ENCODE data around the gene TSPAN12. TPM values are rescaled to one million over a fixed set of nuclear protein-coding genes. Genes with fewer than 3 reads are reported as not detected.

The TSPAN12 gene
- total RNA-seq, 1 donor from 2014 or later, result 13.0 TPM

- no peak for FAIRE-seq
- Mint-ChIP-seq H3K4me1 (ENCODE audit: low read depth, unreplicated experiment) (no peaks in the 10 kb centered on the region), H3K4me3 (ENCODE audit: unreplicated experiment) (no peak overlapping the region), H3K27me3 (ENCODE audit: low read depth, unreplicated experiment) (no peaks in the 10 kb centered on the region), H3K9me3 (ENCODE audit: unreplicated experiment) (no peaks in the 10 kb centered on the region), H3K27ac (ENCODE audit: unreplicated experiment) (no peak overlapping the region), H3K36me3 (ENCODE audit: low read depth, unreplicated experiment) (no peaks in the 10 kb centered on the region)
- Histone ChIP-seq H3K36me3 (ENCODE audit: insufficient read depth, low read length) (no peaks in the 10 kb centered on the region), H3K9me3 (ENCODE audit: insufficient read depth, low read depth, low read length) (no peaks in the 10 kb centered on the region), H2AFZ (ENCODE audit: low read depth, low read length) (no peak overlapping the region), H3K4me1 (ENCODE audit: insufficient read depth, low read length) (no peaks in the 10 kb centered on the region), H3K79me2 (ENCODE audit: insufficient read depth, low read length) (no peaks in the 10 kb centered on the region), H3K4me2 (ENCODE audit: low read length) (no peak overlapping the region), H3K27ac (ENCODE audit: low read depth, low read length) (no peak overlapping the region), H3K4me3 (ENCODE audit: insufficient read depth, low read depth, low read length) (no peak overlapping the region), H4K20me1 (ENCODE audit: insufficient read depth, low read length) (no peaks in the 10 kb centered on the region), H3K27me3 (ENCODE audit: insufficient read depth, low read length) (no peaks in the 10 kb centered on the region), H3K9ac (ENCODE audit: low read length) (no peak overlapping the region)
- DNase-seq (ENCODE audit: low read depth), result no peak
- TF ChIP-seq EZH2 (IDR thresholded peaks at IDR 0.05; ENCODE audit: insufficient read depth, low read length), result no peak
- TF ChIP-seq CTCF (IDR thresholded peaks at IDR 0.05; ENCODE audit: insufficient read depth, low read depth, low read length), result no peak
These were observed 97.1 kb downstream of the TSPAN12 start for GRCh38 chr7:120760851-120761250.

- no peaks in the 10 kb centered on the region for H3K36me3 Mint-ChIP-seq (ENCODE audit: low read depth, unreplicated experiment)
- H3K4me1 Mint-ChIP-seq (ENCODE audit: low read depth, unreplicated experiment), result no peaks in the 10 kb centered on the region
- H3K27ac Mint-ChIP-seq (ENCODE audit: unreplicated experiment), result no peak overlapping the region
- Histone ChIP-seq H3K4me3 (ENCODE audit: insufficient read depth, low read depth, low read length) (no peak overlapping the region), H2AFZ (ENCODE audit: low read depth, low read length) (no peak overlapping the region), H3K79me2 (ENCODE audit: insufficient read depth, low read length) (no peaks in the 10 kb centered on the region), H4K20me1 (ENCODE audit: insufficient read depth, low read length) (no peaks in the 10 kb centered on the region), H3K9me3 (ENCODE audit: insufficient read depth, low read depth, low read length) (no peaks in the 10 kb centered on the region), H3K4me1 (ENCODE audit: insufficient read depth, low read length) (no peaks in the 10 kb centered on the region), H3K36me3 (ENCODE audit: insufficient read depth, low read length) (no peaks in the 10 kb centered on the region), H3K27ac (ENCODE audit: low read depth, low read length) (no peak overlapping the region), H3K27me3 (ENCODE audit: insufficient read depth, low read length) (no peaks in the 10 kb centered on the region), H3K9ac (ENCODE audit: low read length) (no peak overlapping the region), H3K4me2 (ENCODE audit: low read length) (no peak overlapping the region)
- DNase-seq (ENCODE audit: low read depth), result no peak
- H3K27me3 Mint-ChIP-seq (ENCODE audit: low read depth, unreplicated experiment), result no peaks in the 10 kb centered on the region
- H3K4me3 Mint-ChIP-seq (ENCODE audit: unreplicated experiment), result no peak overlapping the region
- no peak for FAIRE-seq
- TF ChIP-seq CTCF (IDR thresholded peaks at IDR 0.05; ENCODE audit: insufficient read depth, low read depth, low read length) (no peak), EZH2 (IDR thresholded peaks at IDR 0.05; ENCODE audit: insufficient read depth, low read length) (no peak)
- no peaks in the 10 kb centered on the region for H3K9me3 Mint-ChIP-seq (ENCODE audit: unreplicated experiment)
These were observed 97.9 kb downstream of the TSPAN12 start for GRCh38 chr7:120760050-120760449.

- no peaks in the 10 kb centered on the region for H3K27me3 ChIP-seq (ENCODE audit: insufficient read depth, low read length)
- H3K9me3 Mint-ChIP-seq (ENCODE audit: unreplicated experiment), result no peaks in the 10 kb centered on the region
- no peak overlapping the region for H2AFZ ChIP-seq (ENCODE audit: low read depth, low read length)
- H3K9ac ChIP-seq (ENCODE audit: low read length), result no peak overlapping the region
- no peak for FAIRE-seq
- no peak overlapping the region for H3K4me3 ChIP-seq (ENCODE audit: insufficient read depth, low read depth, low read length)
- no peaks in the 10 kb centered on the region for H3K27me3 Mint-ChIP-seq (ENCODE audit: low read depth, unreplicated experiment)
- H3K4me3 Mint-ChIP-seq (ENCODE audit: unreplicated experiment), result no peak overlapping the region
- H3K27ac Mint-ChIP-seq (ENCODE audit: unreplicated experiment), result no peak overlapping the region
- H3K4me1 ChIP-seq (ENCODE audit: insufficient read depth, low read length), result no peaks in the 10 kb centered on the region
- H3K9me3 ChIP-seq (ENCODE audit: insufficient read depth, low read depth, low read length), result no peaks in the 10 kb centered on the region
- H3K4me2 ChIP-seq (ENCODE audit: low read length), result no peak overlapping the region
- H3K4me1 Mint-ChIP-seq (ENCODE audit: low read depth, unreplicated experiment), result peaks cover 3% of the 10 kb centered on the region
- no peaks in the 10 kb centered on the region for H4K20me1 ChIP-seq (ENCODE audit: insufficient read depth, low read length)
- H3K27ac ChIP-seq (ENCODE audit: low read depth, low read length), result no peak overlapping the region
- no peaks in the 10 kb centered on the region for H3K36me3 ChIP-seq (ENCODE audit: insufficient read depth, low read length)
- DNase-seq (ENCODE audit: low read depth), result no peak
- no peaks in the 10 kb centered on the region for H3K79me2 ChIP-seq (ENCODE audit: insufficient read depth, low read length)
- no peak for TF ChIP-seq CTCF (IDR thresholded peaks at IDR 0.05; ENCODE audit: insufficient read depth, low read depth, low read length)
- no peak for TF ChIP-seq EZH2 (IDR thresholded peaks at IDR 0.05; ENCODE audit: insufficient read depth, low read length)
- H3K36me3 Mint-ChIP-seq (ENCODE audit: low read depth, unreplicated experiment), result no peaks in the 10 kb centered on the region
These were observed 114.8 kb downstream of the TSPAN12 start for GRCh38 chr7:120743128-120743527.

All from astrocyte (in vitro differentiated cells and primary cell).